Central memory CD4-positive, alpha-beta T cell (primary cell): ENCODE measurements around the gene DHX40.
"Not testable (repeated sequence)": the region's sequence is repeated elsewhere in the genome, so short reads cannot be mapped to it uniquely, and the experiment has no call there.

Source experiments
- DNase-seq: peaks from one replicate; pipeline ENCODE4 v3.0.0; 2022
- total RNA-seq, 3 experiments: gene quantifications; one replicate each; lab custom pipeline; 2026; lab: John Stamatoyannopoulos, UW

Gene DHX40, protein sequence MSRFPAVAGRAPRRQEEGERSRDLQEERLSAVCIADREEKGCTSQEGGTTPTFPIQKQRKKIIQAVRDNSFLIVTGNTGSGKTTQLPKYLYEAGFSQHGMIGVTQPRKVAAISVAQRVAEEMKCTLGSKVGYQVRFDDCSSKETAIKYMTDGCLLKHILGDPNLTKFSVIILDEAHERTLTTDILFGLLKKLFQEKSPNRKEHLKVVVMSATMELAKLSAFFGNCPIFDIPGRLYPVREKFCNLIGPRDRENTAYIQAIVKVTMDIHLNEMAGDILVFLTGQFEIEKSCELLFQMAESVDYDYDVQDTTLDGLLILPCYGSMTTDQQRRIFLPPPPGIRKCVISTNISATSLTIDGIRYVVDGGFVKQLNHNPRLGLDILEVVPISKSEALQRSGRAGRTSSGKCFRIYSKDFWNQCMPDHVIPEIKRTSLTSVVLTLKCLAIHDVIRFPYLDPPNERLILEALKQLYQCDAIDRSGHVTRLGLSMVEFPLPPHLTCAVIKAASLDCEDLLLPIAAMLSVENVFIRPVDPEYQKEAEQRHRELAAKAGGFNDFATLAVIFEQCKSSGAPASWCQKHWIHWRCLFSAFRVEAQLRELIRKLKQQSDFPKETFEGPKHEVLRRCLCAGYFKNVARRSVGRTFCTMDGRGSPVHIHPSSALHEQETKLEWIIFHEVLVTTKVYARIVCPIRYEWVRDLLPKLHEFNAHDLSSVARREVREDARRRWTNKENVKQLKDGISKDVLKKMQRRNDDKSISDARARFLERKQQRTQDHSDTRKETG
- total RNA-seq: 43.9 to 65.6 (median 63.3) reads per million in 3 experiments

DNA sequence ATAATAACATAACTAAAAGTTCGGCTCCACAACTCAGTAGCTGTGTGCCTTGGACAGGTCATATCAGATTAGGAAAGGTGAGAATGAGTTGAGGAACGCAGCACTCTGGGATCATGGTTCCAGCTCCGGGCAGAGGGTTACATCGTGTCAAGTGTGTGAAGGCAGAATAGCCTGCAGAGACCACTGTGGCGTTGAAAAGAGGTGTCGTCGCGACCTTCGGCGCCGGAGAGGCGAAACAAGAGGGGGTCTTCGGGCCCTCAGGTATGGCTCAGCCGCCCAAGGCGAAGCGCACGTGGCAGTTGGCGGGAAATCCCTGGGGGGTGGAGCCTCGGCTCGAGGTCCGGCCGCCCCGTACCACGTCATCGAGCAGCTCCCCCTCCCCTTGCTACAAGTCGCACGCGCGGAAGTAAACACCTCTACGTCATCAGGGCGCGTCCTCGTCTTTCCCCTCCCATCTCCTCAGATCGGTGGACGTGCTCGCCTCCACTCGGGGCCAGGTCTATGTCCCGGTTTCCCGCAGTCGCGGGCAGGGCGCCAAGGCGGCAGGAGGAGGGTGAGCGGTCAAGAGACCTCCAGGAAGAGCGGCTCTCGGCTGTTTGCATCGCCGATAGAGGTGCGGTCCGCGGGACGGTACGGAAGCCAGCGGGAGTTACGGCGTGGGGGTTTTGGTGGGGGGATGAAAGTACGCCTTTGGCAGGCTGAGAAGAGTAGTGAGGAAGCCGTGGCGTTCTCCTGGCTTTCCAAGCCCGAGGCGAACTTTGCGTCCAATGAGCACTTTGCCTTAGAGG is at the start of gene DHX40:
Gene DHX40, plus strand, starts transcription at position 440 of the 788 bp plus-strand sequence. Its CDS starts 62 bp downstream, at position 502.
- peak; percentile 92 for DNase-seq

- DNase-seq: no peak
Observed at GRCh38 chr17:59516451-59516850, 49.0 kb upstream of the DHX40 start.

DNA sequence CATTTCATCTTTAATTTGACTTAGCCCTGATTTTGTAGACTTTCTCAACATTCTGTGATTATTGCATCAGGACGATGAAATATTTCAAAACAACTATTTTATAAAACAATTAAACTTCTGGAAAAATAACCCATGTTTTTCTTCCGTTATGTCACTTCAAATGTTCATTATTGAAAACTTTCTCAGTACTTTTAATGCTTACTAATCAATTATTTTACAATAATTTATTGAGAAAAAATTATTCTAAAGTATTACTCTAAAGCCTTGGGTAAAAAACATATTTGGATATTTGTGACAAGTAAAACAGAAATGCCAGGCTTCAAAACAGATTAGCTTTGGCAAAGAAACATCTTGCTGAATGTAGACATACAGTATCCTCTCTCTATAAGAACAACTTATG is 46.3 kb upstream of the DHX40 start:
- no peak for DNase-seq

DNA sequence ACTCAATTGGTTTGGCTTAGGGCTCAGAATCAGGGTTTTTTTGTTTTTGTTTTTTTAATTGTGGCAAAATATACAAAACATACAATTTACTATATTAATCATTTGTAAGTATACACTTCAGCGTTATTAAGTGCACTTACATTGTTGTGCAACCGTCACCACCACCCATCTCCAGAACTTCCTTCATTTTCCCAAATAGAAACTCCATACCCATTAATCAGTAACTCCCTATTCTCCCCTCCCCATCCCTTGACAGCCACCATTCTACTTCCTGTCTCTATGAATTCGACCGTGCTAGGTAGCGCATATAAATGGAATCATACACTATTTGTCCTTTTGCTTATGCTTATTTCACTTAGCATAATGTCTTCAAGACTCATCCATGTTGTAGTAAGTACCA is 45.2 kb upstream of the DHX40 start:
- DNase-seq: no peak

GRCh38 chr17:59521465-59522126 is 43.8 kb upstream of the DHX40 start:
- DNase-seq: peak; percentile 31

DNA sequence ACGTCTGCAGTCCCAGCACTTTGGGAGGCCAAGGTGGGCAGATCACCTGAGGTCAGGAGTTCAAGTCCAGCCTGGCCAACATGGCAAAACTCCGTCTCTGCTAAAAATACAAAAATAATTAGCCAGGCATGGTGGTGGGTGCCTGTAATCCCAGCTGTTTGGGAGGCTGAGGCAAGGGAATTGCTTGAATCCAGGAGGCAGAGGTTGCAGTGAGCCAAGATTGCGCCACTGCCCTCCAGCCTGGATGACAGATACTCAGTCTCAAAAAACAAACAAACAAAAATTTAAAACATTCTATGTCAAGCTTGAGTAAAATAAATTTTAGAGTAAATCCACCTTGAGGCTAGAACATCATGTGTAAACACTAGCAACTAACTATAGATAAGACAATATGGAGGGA is 40.5 kb upstream of the DHX40 start:
- DNase-seq: not testable (repeated sequence)

GRCh38 chr17:59525668-59526067 is 39.7 kb upstream of the DHX40 start:
- DNase-seq: no peak

DNA sequence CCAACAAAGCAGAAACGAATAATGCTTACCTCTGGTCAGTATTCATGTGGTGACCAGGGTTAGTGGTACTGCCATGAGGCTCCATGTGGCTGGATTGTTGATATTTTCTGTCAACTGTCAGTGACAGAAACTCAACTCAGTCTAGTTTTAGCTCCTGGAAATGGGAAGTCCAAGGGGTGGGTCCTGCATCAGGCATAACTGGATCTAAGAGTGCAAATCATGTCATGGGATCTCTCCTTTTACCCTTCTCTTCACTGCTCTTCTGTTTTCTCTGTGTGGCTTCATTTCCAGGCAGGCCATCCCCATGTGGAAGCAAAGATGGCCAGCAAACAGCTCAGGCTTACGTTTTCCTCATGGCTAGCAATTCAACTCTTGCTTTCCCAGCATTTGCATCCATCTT is 39.0 kb upstream of the DHX40 start:
- DNase-seq: no peak

DNA sequence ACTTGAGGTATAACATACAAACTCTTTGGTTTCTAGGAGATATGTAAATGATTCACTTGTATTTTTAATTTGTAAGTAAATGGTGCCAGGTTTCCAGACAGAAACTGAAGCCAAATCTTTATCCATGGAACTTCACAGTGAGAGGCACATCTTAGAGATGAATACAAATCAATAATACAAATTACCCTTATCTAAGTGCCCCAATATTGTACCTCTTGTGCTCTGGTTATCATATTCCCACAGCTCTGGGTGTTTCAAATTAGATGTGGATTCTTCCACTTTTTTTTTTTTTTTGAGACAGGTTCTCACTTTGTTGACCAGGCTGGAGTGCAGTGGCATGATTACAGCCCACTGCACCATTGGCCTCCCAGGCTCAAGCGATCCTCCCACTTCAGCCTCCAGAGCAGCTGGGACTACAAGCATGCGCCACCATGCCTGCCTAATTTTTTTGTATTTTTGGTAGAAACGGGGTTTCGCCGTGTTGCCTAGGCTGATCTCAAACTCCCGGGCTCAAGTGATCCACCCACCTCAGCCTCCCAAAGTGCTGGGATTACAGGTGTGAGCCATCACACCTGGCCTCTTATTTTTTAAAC is 38.0 kb upstream of the DHX40 start:
- no peak for DNase-seq

- DNase-seq: no peak
Observed at GRCh38 chr17:59527931-59528330, 37.5 kb upstream of the DHX40 start.

DNA sequence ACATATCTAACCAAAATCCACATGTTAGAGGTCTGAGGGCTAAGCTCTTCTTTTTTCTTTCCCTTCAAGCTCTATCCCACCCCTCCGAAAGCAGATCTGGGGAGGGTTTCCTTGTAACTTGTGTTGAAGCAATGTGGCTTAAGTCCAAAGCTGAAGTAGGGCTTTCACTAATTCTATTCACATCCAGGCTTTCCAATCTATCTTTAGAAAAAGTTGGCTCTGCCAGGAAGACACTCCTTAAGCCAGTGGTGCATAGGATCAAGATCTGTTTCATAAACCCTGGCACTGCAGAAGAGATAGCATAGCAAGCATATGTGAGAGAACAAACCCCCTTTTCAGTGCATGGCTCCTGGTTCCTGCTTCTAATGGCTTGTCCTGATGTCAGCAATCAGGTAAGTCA is 34.9 kb upstream of the DHX40 start:
- DNase-seq: no peak

DNA sequence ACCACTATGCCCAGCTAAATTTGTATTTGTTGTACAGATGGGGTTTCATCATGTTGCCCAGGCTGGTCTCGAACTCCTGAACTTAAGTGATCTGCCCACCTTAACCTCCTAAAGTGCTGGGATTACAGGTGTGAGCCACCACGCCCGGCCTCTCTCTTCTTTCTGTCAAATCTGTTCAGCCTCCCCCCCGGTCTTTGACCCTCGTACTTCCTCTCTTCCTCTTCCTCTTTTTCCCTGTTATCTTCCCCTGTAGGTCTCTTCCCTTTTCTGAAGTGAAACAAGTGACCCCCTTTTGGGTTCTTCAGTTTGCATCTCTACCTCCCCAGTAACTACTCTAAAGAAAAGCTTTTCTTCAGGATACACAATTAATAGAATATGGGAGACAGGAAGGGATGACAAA is 31.7 kb upstream of the DHX40 start:
- no peak for DNase-seq

DNA sequence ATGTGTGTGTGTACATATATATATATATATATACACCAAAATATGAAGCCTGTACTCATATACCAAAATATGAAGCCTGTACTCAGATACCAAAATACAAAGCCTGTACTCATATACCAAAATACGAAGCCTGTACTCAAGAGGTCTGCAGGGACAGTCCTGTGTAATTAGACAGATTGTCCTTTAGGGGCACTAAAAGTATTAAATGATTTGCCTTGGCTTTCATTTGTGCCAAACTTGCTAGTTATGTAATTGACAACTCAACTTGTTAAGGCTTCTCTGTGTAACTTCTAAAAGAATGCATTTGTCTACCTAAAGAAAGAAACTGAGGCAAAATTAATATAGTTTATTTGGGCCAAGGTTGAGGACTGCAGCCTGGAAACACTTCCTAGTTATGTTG is 30.8 kb upstream of the DHX40 start:
- DNase-seq: no peak

DNA sequence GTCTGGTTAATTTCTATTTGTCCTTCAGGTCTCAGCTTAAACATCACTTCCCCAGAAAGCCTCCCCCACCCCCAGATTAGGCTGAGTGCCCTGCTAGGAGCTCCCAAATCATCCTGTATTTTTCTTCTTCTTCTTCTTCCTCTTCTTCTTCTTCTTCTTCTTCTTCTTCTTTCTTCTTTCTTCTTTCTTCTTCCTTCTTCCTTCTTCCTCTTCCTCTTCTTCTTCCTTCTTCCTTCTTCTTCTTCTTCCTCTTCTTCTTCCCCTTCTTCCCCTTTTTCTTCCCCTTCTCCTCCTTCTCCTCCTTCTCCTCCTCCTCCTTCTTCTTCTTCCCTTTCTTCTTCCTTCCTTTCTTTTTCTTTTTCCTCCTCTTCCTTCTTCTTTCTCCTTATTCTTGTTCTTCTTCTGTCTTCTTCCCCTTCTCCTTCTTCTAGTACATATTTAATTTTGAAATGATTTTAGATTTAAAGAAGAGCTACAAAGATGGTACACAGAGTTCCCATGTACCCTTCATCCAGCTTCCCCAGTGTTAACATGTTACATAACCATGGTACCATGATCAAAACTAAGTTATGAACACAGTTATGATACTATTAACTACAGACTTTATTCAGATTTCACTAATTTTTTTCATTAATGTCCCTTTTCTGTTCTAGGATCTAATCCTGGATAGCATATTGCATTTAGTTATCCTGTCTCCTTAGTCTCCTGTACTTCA is 27.1 kb upstream of the DHX40 start:
- DNase-seq: no peak

- DNase-seq: no peak
Observed at GRCh38 chr17:59542960-59543635, 22.3 kb upstream of the DHX40 start.

- DNase-seq: no peak
Observed at GRCh38 chr17:59545942-59546341, 19.5 kb upstream of the DHX40 start.

DNA sequence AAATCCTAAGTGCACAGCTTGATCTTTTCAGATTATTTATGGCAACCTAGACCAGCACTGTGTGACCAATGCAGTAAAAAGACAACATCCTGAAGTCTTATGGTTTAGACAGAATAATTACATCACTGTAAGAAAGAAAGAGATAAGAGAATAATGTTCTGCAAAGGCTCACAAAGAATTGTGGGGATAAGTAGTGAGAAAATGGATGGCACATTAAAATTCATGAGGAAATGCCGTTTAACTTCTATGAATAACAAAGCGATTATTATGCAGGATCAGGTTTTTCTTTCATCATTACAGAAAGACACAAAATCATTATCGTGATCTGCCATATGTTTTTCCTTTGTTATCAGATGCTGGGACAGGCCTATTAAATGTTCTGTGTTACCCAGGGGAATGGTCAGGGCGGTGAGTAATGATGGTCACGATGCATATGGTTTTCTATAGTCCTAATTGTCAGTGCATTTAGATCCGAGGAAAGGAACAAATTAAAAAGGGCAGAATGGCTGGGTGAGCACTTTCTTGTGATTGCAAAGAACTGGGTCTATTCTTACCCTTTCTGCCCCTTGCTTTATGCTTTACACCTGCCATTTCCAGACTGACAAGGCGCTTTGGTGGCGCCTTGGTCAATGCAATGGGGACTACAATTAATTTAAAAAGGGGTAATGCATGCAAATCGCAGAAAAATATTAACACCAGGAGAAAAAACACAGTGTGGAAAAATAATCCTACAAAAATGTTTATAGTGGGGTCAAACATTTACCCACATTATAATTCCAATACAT is 18.1 kb upstream of the DHX40 start:
- no peak for DNase-seq

DNA sequence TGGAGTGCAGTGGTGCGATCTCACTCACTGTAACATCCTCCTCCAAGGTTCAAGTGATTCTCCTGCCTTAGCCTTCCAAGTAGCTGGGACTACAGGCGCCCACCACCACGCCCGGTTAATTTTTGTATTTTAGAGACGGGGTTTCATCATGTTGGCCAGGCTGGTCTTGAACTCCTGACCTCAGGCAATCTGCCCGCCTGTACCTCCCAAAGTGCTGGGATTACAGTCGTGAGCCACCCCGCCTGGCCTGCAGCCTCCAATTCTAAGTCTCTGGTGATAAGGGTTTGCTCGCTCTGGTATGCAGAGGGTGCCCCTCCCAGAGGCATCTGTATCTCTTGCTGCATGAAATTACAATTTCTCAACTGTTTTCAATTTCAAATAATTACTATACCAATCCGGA is 16.4 kb upstream of the DHX40 start:
- not testable (repeated sequence) for DNase-seq

DNA sequence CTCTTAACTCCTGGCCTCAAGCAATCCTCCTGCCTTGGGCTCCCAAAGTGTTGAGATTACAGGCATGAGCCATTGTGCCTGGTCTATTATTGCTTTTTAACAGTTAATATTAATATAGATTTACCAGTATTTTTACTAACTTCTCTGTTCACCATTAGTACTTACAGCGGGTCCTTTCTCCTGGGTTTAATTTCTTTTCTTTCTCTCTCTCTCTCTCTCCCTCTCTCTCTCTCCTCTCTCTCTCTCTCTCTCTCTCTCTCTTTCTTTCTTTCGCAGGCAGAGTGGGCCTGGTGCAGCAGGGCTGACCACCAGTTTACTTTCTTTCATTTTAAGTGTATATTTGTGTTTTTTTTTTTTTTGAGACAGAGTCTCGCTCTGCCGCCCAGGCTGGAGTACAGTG is 14.7 kb upstream of the DHX40 start:
- DNase-seq: no peak

- no peak for DNase-seq
Observed at GRCh38 chr17:59558039-59558438, 7.4 kb upstream of the DHX40 start.
